Measurements from ENCODE around the gene MAT2A. TPM values are rescaled to one million over a fixed set of nuclear protein-coding genes. Genes with fewer than 3 reads are reported as not detected.
"Not testable (repeated sequence)": the region's sequence is repeated elsewhere in the genome, so short reads cannot be mapped to it uniquely, and the experiment has no call there.

MAT2A gene
- total and polyA plus RNA-seq, 10 donors, result 41.3 to 195 (median 133) TPM

DNA sequence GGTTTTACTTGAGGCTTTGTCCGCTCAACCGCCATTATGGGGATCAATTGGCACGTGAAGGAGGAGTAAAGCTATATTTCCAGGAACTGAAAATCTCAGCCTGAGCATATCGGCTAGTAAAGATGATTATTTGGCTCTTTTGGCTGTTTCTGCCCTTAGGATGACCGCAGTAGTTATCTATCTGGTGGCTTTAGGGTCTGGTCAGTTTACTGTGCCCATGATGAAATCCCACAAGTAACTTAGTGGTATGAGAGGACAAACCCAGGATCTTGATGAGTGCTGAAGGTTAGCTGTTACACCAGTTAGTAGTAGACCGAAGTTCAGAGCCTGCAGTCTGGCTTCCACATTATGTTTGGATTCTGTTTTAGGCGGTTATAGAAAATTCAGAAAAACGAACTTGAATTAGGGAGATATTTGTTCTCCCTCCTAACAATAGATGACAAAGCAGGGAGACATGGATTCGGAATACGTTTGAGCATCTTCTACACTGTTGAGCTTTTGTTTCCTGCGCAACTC lies 1.2 kb downstream of the MAT2A start:
- WGBS, 5 donors, result 6 to 8% (median 7%) methylated on average over 11 of the region's 11 CpGs
- peak overlapping the region; percentile 92 to 99 (median 99) for H3K27ac ChIP-seq
- no peaks in the 10 kb centered on the region for H3K9me3 ChIP-seq
- no peak for TF ChIP-seq POLR2AphosphoS5 (IDR thresholded peaks at IDR 0.05)
- TF ChIP-seq, protein P1, sequence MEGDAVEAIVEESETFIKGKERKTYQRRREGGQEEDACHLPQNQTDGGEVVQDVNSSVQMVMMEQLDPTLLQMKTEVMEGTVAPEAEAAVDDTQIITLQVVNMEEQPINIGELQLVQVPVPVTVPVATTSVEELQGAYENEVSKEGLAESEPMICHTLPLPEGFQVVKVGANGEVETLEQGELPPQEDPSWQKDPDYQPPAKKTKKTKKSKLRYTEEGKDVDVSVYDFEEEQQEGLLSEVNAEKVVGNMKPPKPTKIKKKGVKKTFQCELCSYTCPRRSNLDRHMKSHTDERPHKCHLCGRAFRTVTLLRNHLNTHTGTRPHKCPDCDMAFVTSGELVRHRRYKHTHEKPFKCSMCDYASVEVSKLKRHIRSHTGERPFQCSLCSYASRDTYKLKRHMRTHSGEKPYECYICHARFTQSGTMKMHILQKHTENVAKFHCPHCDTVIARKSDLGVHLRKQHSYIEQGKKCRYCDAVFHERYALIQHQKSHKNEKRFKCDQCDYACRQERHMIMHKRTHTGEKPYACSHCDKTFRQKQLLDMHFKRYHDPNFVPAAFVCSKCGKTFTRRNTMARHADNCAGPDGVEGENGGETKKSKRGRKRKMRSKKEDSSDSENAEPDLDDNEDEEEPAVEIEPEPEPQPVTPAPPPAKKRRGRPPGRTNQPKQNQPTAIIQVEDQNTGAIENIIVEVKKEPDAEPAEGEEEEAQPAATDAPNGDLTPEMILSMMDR (IDR thresholded peaks at IDR 0.05 in 8 of 11, conservative IDR thresholded peaks at IDR 0.05 in 3 of 11), result no peak
- TF ChIP-seq POLR2A (IDR thresholded peaks at IDR 0.05), result no peak
- H3K4me3 ChIP-seq, result peak overlapping the region; percentile 78 to 97 (median 88)
- no peak for DNase-seq
- intact Hi-C loops (cut with DNase I; ENCODE audit: low total_unique reads), result no loop called here
- peaks cover 20 to 71% (median 41%) of the 10 kb centered on the region in 6 donors for H3K4me1 ChIP-seq
- H3K27me3 ChIP-seq (replicated peaks in 1 of 7), result no peaks in the 10 kb centered on the region
- H3K36me3 ChIP-seq, result peaks cover 3 to 45% (median 41%) of the 10 kb centered on the region in 6 donors

DNA sequence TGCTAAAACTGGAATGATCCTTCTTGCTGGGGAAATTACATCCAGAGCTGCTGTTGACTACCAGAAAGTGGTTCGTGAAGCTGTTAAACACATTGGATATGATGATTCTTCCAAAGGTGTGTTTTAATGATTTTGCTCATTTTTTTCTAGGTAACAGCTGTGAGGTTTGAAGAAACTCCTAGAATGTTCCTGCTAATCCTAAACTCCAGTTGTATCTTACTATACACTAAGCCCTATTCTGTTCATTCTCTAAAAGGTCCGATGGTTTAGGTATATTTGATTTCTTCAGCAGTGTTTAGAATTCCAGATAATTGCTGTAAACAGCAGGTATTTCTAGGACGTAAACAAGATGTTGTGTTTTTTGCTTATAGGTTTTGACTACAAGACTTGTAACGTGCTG lies 2.3 kb downstream of the MAT2A start:
- intact Hi-C loops (cut with DNase I; ENCODE audit: low total_unique reads), result no loop called here
- Histone ChIP-seq H3K4me3 (peak overlapping the region in 6 of 8 donors; percentile 78 to 97 (median 88)), H3K9me3 (no peaks in the 10 kb centered on the region), H3K27ac (peak overlapping the region in 3 of 8 donors; percentile 92 to 99 (median 99)), H3K4me1 (peaks cover 20 to 62% (median 40%) of the 10 kb centered on the region in 6 donors), H3K36me3 (peaks cover 3 to 56% (median 52%) of the 10 kb centered on the region in 6 donors), H3K27me3 (replicated peaks in 1 of 7) (no peaks in the 10 kb centered on the region)
- TF ChIP-seq, protein P1 (IDR thresholded peaks at IDR 0.05 in 8 of 11, conservative IDR thresholded peaks at IDR 0.05 in 3 of 11), result no peak
- no peak for TF ChIP-seq POLR2AphosphoS5 (IDR thresholded peaks at IDR 0.05)
- no peak for TF ChIP-seq POLR2A (IDR thresholded peaks at IDR 0.05)
- no peak for DNase-seq
- 45 to 60% (median 55%) methylated on average over 4 of the region's 4 CpGs for WGBS, 5 donors

GRCh38 chr2:85541753-85542457 lies 2.9 kb downstream of the MAT2A start:
- no peaks in the 10 kb centered on the region for H3K9me3 ChIP-seq
- TF ChIP-seq POLR2AphosphoS5 (IDR thresholded peaks at IDR 0.05) (no peak), POLR2A (IDR thresholded peaks at IDR 0.05) (no peak)
- TF ChIP-seq, protein P1 (IDR thresholded peaks at IDR 0.05 in 8 of 11, conservative IDR thresholded peaks at IDR 0.05 in 3 of 11), result no peak
- peaks cover 20 to 56% (median 38%) of the 10 kb centered on the region in 6 donors for H3K4me1 ChIP-seq
- peak overlapping the region in 2 of 8 donors; percentile 78 to 97 for H3K4me3 ChIP-seq
- H3K27me3 ChIP-seq (replicated peaks in 1 of 7), result no peaks in the 10 kb centered on the region
- no peak for DNase-seq
- peaks cover 3 to 62% (median 54%) of the 10 kb centered on the region in 6 donors for H3K36me3 ChIP-seq
- H3K27ac ChIP-seq, result peak overlapping the region in 3 of 8 donors; percentile 18 to 99 (median 92)
- intact Hi-C loops (cut with DNase I; ENCODE audit: low total_unique reads), result no loop called here
- WGBS, 5 donors, result 73 to 85% (median 75%) methylated on average over 5 of the region's 5 CpGs

GRCh38 chr2:85542777-85543176 lies 3.8 kb downstream of the MAT2A start:
- Histone ChIP-seq H3K27ac (no peak overlapping the region), H3K9me3 (no peaks in the 10 kb centered on the region), H3K4me1 (peaks cover 13 to 47% (median 29%) of the 10 kb centered on the region in 6 donors), H3K4me3 (no peak overlapping the region), H3K27me3 (replicated peaks in 1 of 7) (no peaks in the 10 kb centered on the region), H3K36me3 (peaks cover 3 to 71% (median 57%) of the 10 kb centered on the region in 6 donors)
- TF ChIP-seq, protein P1 (IDR thresholded peaks at IDR 0.05 in 8 of 11, conservative IDR thresholded peaks at IDR 0.05 in 3 of 11), result no peak
- TF ChIP-seq POLR2AphosphoS5 (IDR thresholded peaks at IDR 0.05), result no peak
- no peak for TF ChIP-seq POLR2A (IDR thresholded peaks at IDR 0.05)
- intact Hi-C loops (cut with DNase I; ENCODE audit: low total_unique reads), result no loop called here
- no peak for DNase-seq
- 84 to 93% (median 86%) methylated on average over 4 of the region's 4 CpGs for WGBS, 5 donors

GRCh38 chr2:85544254-85544691 lies 5.3 kb downstream of the MAT2A start:
- H3K9me3 ChIP-seq; H3K4me3 ChIP-seq; intact Hi-C loops (cut with DNase I; ENCODE audit: low total_unique reads); H3K27me3 ChIP-seq (replicated peaks in 1 of 7); DNase-seq; H3K27ac ChIP-seq: not testable (repeated sequence)
- H3K36me3 ChIP-seq, result peaks cover 3 to 86% (median 57%) of the 10 kb centered on the region in 6 donors
- WGBS, 5 donors, result 83 to 93% (median 89%) methylated on average over 3 of the region's 3 CpGs
- peaks cover 13 to 44% (median 27%) of the 10 kb centered on the region in 6 donors for H3K4me1 ChIP-seq
